Stimulated activated CD4-positive, alpha-beta T cell treated with anti-CD3 and anti-CD28 coated beads, Interleukin-1b, Interleukin-23, amount 100 ng/mL, for 48 hours (primary cell): ENCODE results near the gene GPR108.
"Not testable (repeated sequence)": the region's sequence is repeated elsewhere in the genome, so short reads cannot be mapped to it uniquely, and the experiment has no call there.

Source experiments
- DNase-seq: peaks from one replicate; pipeline ENCODE4 v3.0.0-alpha.2; 2020

GPR108 gene

DNA sequence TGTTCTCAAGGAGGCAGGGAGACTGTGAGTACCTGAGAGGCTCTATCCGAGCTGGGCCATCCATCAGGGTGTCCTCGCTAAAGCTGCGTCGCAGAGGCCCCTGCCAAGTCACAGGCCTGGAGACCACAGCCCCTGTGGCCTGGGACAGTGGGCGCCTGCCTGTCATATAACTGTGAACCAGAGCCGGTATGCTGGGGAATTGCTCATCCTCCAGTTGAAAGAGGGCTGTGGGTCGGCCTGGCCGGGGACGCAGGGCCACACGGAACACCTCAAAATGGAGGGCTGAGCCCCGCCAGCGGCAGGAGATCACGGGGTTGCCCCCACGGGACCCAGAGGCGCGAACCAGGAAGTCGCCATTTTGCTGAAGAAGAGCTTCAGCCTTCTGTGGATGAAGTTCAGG is 23.2 kb upstream of the GPR108 start:
- DNase-seq = no peak

GRCh38 chr19:6754653-6755463 is 17.5 kb upstream of the GPR108 start:
- DNase-seq = no peak

GRCh38 chr19:6754136-6754535 is 16.8 kb upstream of the GPR108 start:
- DNase-seq = no peak

GRCh38 chr19:6753178-6754031 is 16.0 kb upstream of the GPR108 start:
- DNase-seq = peak; percentile 91

DNA sequence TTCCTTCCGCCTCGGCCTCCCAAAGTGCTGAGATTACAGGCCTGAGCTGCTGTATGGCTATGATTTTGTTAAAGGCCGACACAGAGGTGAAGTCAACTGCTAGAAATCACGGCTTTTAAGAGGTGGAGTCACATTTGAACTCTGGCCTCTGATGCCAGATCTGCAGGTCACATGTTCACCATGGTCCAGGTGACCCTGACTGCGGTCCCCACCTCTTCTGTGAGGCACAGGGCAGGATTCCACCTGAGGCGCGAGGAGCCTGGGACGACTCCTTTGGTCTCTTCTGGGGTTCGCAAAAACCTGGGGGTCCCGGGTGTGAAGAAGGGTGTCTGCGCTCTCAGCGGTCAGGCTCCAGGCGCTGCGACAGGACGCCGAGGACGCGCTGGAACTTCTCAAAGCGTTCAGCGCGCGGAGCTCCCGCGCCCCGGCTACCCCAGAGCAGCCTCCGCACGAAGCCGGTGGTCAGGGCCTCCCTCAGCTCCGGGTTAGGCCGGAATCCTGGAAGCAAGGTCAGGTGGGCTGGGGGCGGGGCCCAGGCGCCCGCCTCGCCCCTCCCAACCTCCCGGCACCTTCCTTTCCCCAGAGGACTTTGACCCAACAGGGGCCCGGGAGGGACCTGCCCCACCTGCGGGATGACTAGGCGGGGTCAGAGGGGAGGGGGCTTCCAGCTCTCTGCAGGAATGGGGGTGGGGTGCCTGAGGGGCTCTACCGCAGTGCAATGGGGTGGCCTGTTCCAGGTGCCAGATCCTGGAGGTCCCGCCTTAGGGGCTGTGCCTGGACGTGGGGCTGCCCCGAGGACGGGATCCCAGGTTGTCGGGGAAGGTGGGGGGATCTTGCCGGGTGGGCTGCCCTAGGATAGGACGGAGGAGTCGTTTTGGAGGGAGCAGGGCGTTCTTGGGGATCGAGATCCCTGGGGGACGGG is 15.1 kb upstream of the GPR108 start:
- DNase-seq = no peak

- DNase-seq = no peak
These were observed 13.8 kb upstream of the GPR108 start for GRCh38 chr19:6751189-6751588.

DNA sequence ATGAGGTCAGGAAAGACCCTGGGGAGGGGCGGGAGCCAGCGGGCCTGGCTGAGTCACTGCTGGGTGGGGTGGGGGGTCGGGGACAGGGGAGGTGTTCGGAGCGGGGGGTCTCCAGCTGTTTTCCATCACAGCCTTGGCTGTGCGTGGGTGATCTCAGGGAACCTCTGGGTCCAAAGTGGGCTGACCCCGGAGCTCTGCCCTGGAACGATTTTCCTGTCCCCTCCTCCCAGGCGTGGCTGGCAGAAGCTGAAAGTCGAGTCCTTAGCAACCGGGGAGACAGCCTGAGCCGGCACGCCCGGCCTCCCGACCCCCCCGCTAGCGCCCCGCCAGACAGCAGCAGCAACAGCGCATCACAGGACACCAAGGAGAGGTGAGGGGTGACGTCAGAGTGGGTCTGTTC is 12.7 kb upstream of the GPR108 start:
- no peak for DNase-seq

DNA sequence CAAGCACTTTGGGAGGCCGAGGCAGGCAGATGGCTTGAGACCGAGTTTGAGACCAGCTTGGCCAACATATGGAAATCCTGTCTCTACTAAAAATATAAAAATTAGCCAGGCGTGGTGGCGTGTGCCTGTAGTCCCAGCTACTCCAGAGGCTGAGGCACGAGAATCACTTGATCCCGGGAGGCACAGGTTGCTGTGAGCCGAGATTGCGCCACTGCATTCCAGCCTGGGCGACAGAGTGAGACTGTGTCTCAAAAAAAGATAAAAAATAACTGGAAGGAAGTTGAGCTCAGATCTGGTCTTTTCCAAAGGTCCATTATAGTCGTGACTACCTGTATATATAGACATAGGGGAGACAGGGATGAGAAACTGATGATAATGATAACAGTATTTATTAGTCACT is 11.2 kb upstream of the GPR108 start:
- not testable (repeated sequence) for DNase-seq

DNA sequence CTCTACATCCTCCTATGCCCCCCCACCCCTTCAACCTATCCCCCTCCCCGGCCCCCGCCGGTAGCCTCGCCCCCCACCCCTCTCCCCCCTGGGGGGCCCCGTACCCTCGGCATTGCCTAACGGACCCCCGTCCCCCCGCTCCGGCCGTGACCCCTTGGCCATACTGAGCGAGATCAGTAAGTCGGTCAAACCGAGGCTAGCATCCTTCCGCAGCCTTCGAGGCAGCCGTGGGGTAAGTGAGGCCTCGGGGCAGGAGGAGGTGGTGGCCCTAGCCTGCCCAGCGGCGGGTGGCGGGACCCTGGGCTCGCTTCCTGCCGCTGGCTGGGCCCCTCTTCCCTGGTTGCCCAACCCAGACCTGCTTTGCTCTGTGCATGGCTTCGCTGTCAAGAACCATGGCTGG is 8.6 kb upstream of the GPR108 start:
- DNase-seq = no peak

DNA sequence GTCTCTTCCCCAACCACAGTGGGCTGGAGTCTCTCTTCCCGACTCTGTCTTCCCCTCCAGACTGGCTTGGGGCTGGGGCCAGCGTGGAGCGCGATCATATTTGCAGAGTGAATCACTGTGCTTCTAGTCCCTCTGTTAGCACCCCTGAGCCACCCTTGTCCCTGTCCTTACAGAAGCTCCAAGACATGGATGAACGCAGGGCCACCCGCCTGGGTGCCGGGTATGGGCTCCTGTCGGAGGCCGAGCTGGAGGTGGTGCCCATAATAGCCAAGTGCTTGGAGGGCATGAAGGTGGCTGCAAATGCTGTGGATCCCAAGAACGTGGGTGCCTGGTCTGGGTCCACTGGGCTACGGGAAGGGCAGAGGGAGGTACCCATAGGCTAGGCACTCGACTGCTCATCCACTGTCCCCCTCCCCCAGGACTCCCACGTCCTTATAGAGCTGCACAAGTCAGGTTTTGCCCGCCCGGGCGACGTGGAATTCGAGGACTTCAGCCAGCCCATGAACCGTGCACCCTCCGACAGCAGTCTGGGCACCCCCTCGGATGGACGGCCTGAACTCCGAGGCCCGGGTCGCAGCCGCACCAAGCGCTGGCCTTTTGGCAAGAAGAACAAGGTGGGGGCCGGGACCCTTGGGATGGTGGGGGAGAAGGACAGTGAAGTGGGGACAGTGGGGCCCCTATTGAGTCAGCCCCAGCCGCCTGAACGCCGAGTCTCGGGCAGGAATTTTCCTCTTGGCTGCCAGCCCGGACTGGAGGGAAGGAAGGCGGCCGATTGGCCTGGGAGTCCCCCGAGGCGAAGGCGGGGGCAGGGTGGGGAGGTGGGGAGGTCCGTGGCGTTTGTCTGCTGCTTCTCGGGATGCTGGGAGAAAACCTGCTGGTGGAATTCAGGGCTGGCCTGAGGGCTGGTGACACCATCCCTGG is 7.3 kb upstream of the GPR108 start:
- DNase-seq = no peak

DNA sequence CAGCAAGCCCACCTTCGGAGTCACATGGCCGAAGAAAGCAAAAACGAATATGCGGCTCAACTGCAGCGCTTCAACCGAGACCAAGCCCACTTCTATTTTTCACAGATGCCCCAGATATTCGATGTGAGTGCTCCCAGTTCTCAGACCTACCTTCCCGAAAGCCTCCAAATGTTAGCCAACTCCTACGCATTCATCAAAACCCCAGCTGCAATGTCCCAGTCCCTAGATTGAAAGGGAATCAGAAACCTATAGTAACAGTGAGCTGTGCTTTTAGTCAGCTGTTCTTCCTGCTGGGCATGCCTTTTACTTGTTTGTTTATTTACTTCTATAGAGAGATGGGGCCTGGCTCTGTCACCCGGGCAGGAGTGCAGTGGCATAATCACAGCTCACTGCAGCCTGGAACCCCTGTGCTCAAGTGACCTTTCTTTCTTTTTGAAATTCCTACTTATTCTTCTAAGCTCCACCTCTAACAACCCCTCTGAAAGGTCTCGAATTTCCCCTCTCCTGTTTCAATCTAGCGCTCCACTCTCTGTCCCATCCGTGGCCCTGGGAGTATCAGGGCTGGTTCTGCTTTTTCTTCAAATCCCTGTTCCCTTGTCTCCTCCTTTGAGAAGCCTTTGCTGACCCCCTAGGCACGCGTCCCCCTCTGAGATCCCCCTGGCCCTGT is 6.5 kb upstream of the GPR108 start:
- no peak for DNase-seq

- no peak for DNase-seq
These were observed 5.7 kb upstream of the GPR108 start for GRCh38 chr19:6743066-6743465.

DNA sequence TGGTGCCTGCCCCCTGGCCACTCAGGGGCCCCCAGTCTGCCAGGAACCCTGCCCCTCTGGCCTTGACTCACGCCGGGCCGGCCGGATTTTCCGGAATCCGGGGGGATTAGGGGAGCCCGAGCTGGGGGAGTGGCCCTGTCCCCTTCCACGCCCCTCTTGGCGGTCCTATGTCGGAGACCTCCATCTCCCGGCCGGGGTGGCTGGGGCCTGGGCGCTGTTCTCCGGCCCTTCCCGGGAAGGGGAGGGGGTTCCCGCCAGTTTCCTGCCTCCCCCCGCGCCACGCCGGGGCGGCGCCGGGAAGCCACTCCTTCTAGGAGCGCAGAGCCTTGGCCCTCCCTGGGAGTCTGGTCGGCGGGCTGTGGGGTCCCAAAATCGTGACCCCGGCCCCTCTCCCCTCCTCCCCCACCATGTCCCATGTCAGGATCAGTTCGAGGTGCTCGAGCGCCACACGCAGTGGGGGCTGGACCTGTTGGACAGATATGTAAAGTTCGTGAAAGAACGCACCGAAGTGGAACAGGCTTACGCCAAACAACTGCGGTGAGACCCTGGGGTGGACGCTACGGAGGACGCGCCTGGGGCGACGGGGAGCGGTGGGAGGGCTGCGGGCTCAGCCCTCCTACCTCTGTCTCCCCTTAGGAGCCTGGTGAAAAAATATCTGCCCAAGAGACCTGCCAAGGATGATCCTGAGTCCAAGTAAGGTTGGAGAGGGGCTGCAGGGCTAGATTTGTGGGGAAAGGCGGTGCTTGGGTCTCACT is 3.4 kb upstream of the GPR108 start:
- no peak for DNase-seq

DNA sequence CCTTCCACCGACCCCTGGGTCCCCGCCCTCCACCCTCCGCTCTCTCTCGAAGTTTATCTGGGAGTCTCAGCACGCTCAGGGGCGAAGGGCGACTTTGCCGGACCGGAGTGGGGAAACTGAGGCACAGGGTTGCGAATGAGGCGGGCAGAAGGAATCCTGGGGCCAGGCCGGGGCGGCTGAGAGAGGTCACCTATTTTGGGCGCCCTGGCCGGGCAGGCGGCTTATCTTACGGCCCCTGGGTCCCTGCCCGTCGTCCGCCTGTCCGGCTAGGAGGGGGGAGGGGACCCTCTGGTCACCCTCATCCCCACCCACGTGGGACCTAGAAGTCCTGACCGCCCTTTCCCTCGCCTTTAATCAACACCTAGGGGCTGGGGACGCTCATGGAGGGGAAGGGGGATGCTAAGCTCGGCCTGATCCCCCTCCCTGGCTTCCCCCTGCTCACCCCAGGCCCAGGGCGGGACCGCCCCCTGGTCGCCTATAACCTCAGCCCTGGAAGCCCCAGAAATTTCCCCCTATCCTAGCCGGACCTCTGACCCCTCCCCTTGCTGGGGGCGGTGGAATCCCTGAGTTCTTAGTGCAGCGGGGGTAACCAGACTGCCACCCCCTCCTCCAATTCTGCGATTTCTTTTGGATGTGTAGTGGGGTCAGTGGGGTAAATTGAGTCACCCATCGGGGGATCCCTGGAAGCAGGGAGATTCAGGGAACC is 2.7 kb upstream of the GPR108 start:
- peak; percentile 29 for DNase-seq

DNA sequence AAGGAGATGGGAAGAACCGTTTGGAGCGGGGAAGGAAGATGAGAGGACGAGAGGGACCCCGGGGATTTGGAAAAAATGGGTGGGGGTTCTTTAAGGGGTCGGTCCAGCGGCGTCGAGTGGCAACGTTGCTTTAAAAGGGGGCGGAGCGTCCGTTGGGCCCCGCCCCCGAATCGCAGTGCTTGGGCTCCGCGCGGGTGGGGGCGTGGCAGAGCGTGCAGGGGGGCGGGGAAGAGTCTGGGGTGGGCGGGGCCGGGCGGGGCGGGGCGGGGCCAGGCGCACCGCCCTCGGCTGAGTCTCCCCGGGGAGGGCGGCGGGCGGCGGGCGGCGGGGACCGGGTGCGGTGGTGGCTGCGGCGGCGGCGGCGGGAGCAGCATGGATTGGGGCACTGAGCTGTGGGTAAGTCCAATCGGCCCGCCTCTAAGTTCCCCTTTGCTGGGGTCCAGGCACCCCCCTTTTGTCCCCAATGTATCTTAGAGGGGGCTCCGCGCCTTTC is 2.1 kb upstream of the GPR108 start, which contains the start of gene TRIP10:
TSS of gene TRIP10 (plus strand) at position 291 of the 493 bp plus-strand sequence. CDS start at position 373, 82 bp downstream.
- DNase-seq = peak; percentile 80

DNA sequence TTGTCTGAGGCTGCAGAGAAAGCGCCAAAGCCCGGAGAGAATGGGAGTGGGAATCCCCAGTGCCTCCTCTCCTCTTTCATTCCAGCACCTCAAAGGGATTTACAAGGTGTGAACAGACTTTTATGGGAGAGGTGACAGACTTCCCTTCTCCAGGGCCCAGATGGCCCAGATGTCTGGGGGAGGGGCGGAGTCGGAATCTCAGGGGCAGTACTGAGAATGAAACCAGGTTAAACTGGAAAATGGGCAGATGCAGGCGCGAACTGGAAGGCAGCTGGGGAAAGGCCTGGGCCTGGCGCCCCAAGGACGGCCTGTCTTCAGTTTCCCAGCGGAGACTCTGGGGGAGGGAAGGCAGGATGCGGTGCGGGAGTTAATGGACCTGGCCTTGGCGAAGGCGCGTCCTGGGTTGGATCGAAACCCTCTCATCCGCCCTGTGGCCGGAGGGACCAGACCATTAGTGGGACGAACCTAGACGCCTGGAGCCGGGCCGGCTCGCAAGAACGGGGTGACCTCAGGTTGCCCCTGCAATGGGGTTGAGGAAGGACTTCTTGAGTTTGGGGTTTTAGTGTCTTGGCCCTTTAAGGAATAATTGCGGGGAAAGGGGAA is 1.5 kb upstream of the GPR108 start:
- peak; percentile 30 for DNase-seq

GRCh38 chr19:6737873-6738786 is 750 bp upstream of the GPR108 start:
- peak; percentile 85 for DNase-seq

DNA sequence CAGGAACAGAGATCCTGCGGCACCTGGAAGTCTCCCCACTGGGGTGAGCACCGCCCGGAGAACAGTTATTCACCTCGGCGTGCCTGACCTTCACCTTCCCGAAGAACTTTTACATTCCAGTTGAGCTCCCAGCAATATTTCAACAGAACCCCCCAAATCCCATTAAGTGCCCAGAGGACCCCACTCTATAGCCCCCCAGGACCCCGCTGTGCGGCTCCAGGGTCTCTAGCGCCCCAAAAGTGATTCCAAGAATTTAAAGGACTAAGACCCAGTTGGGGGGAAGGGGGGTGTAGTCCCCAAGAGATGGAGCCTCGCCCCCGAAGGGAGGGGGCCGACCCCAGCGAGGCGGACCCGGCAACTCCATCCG is 480 bp downstream of the GPR108 start:
- no peak for DNase-seq
